Neural progenitor cell (in vitro differentiated cells): Measurements from ENCODE around the gene KIF5B.
"Not testable (repeated sequence)": the region's sequence is repeated elsewhere in the genome, so short reads cannot be mapped to it uniquely, and the experiment has no call there.

Source experiments
- EZH2 ChIP-seq: fragments of 200-600 bp; sonication (generic); IDR thresholded peaks from 2 replicates; pipeline ENCODE4 v1.6.1; 2017; ENCODE audit warnings: antibody characterized with exemption, mild to moderate bottlenecking, moderate library complexity
- TF ChIP-seq, protein P1 (sequence below): fragments of 200-600 bp; sonication (generic); IDR thresholded peaks from 2 replicates; pipeline ENCODE4 v1.5.1; 2017; ENCODE audit warnings: antibody characterized with exemption, mild to moderate bottlenecking

DNA sequence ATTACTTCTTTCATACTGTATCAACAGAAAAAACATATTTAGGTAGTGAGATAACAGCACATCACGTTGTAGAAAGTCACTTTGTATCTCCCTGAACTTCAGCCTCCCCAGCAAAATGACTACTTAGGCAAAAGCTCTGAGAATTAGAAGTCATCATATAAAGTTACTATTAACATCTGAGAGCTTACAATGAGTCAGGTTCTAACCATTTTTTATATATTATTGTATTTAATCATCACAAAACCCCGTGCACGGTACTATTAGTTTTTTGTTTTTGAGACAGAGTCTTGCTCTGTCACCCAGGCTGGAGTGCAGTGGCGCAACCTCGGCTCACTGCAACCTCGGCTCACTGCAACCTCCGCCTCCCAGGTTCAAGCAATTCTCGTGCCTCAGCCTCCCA lies 13.5 kb downstream of the KIF5B start:
- TF ChIP-seq, protein P1, sequence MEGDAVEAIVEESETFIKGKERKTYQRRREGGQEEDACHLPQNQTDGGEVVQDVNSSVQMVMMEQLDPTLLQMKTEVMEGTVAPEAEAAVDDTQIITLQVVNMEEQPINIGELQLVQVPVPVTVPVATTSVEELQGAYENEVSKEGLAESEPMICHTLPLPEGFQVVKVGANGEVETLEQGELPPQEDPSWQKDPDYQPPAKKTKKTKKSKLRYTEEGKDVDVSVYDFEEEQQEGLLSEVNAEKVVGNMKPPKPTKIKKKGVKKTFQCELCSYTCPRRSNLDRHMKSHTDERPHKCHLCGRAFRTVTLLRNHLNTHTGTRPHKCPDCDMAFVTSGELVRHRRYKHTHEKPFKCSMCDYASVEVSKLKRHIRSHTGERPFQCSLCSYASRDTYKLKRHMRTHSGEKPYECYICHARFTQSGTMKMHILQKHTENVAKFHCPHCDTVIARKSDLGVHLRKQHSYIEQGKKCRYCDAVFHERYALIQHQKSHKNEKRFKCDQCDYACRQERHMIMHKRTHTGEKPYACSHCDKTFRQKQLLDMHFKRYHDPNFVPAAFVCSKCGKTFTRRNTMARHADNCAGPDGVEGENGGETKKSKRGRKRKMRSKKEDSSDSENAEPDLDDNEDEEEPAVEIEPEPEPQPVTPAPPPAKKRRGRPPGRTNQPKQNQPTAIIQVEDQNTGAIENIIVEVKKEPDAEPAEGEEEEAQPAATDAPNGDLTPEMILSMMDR = not testable (repeated sequence)
- TF ChIP-seq EZH2 = not testable (repeated sequence)
